ENCODE results near the gene SETD4. TPM values are rescaled to one million over a fixed set of nuclear protein-coding genes. Genes with fewer than 3 reads are reported as not detected.

SETD4 gene
- total and polyA plus RNA-seq, 2 of the 13 experiments (the other 11 are each of a cell fraction or from before 2014, with no cell fraction given) = 7.1 to 14.4 TPM

DNA sequence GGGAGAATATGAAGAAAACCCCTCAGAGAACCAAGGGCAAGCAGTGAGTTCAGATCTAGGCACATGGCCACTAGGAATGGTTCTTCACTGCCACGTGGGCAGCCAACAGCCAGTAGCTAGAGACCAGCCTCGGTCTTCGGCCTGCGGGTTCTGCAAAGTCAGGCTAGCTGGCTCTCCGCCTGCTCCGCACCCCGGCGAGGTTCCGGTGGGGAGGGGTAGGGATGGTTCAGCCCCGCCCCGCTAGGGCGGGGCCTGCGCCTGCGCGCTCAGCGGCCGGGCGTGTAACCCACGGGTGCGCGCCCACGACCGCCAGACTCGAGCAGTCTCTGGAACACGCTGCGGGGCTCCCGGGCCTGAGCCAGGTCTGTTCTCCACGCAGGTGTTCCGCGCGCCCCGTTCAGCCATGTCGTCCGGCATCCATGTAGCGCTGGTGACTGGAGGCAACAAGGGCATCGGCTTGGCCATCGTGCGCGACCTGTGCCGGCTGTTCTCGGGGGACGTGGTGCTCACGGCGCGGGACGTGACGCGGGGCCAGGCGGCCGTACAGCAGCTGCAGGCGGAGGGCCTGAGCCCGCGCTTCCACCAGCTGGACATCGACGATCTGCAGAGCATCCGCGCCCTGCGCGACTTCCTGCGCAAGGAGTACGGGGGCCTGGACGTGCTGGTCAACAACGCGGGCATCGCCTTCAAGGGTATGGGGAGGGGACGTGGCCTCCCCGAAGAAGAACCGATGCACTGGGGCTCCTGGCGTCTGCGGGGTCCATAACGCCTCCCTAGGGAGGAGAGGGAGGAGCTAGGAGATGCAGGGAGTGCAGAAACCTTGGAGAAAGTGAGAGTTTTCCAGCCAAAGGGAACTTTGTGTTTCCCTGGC is 9.6 kb upstream of the SETD4 start, which contains the start of gene CBR1 (continued):
- no peak for TF ChIP-seq PRDM4 (CRISPR knock-in tag; IDR thresholded peaks at IDR 0.05; ENCODE audit: borderline replicate concordance)
- peak; percentile 52; the same call in 1 of the 2 replicates for TF ChIP-seq ZMAT3 (CRISPR knock-in tag; conservative IDR thresholded peaks at IDR 0.05)
- no peak for TF ChIP-seq ZNF143 (CRISPR knock-in tag; IDR thresholded peaks at IDR 0.05)
- TF ChIP-seq, protein P1, sequence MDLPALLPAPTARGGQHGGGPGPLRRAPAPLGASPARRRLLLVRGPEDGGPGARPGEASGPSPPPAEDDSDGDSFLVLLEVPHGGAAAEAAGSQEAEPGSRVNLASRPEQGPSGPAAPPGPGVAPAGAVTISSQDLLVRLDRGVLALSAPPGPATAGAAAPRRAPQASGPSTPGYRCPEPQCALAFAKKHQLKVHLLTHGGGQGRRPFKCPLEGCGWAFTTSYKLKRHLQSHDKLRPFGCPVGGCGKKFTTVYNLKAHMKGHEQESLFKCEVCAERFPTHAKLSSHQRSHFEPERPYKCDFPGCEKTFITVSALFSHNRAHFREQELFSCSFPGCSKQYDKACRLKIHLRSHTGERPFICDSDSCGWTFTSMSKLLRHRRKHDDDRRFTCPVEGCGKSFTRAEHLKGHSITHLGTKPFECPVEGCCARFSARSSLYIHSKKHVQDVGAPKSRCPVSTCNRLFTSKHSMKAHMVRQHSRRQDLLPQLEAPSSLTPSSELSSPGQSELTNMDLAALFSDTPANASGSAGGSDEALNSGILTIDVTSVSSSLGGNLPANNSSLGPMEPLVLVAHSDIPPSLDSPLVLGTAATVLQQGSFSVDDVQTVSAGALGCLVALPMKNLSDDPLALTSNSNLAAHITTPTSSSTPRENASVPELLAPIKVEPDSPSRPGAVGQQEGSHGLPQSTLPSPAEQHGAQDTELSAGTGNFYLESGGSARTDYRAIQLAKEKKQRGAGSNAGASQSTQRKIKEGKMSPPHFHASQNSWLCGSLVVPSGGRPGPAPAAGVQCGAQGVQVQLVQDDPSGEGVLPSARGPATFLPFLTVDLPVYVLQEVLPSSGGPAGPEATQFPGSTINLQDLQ (CRISPR knock-in tag; IDR thresholded peaks at IDR 0.05) = no peak
- TF ChIP-seq KDM3A (CRISPR knock-in tag; IDR thresholded peaks at IDR 0.05; ENCODE audit: low read depth) = no peak
- TF ChIP-seq ZNF343 (CRISPR knock-in tag; IDR thresholded peaks at IDR 0.05) = no peak
- TF ChIP-seq MAFF (IDR thresholded peaks at IDR 0.05; ENCODE audit: low read depth, low read length) = no peak
- 0 out of 2 replicates have a peak, but pooled peaks have one; percentile 52 for TF ChIP-seq REXO4 (CRISPR knock-in tag; IDR thresholded peaks at IDR 0.05; ENCODE audit: borderline replicate concordance)
- TF ChIP-seq ZNF414 (CRISPR knock-in tag; IDR thresholded peaks at IDR 0.05) = no peak
- peak; percentile 49; the same call in 1 of the 2 replicates for TF ChIP-seq KMT2A (CRISPR knock-in tag; IDR thresholded peaks at IDR 0.05)
- TF ChIP-seq ZBTB37 (CRISPR knock-in tag; IDR thresholded peaks at IDR 0.05) = no peak
- no peak for TF ChIP-seq ZNF747 (CRISPR knock-in tag; IDR thresholded peaks at IDR 0.05; ENCODE audit: borderline replicate concordance)
- TF ChIP-seq KLF6 (CRISPR knock-in tag; IDR thresholded peaks at IDR 0.05) = no peak
- TF ChIP-seq ZNF3 (CRISPR knock-in tag; IDR thresholded peaks at IDR 0.05) = no peak
- no peak for TF ChIP-seq CBFB (CRISPR knock-in tag; IDR thresholded peaks at IDR 0.05)
- no peak for TF ChIP-seq ZNF570 (CRISPR knock-in tag; IDR thresholded peaks at IDR 0.05; ENCODE audit: borderline replicate concordance)
- no peak for TF ChIP-seq NR2F2 (IDR thresholded peaks at IDR 0.05; ENCODE audit: borderline replicate concordance, low read depth)
- peak; percentile 72; the same call in 1 of the 2 replicates for TF ChIP-seq ZIK1 (CRISPR knock-in tag; IDR thresholded peaks at IDR 0.05; ENCODE audit: borderline replicate concordance, low read depth)
- TF ChIP-seq ZSCAN22 (CRISPR knock-in tag; IDR thresholded peaks at IDR 0.05) = no peak
- no peak; the same call in 1 of the 2 replicates for TF ChIP-seq ZNF546 (CRISPR knock-in tag; conservative IDR thresholded peaks at IDR 0.05)
- TF ChIP-seq ZC3H13 (CRISPR knock-in tag; IDR thresholded peaks at IDR 0.05) = no peak; the same call in 1 of the 2 replicates
- peak; percentile 37 for TF ChIP-seq SP5 (CRISPR knock-in tag; IDR thresholded peaks at IDR 0.05; ENCODE audit: borderline replicate concordance, low read depth)
- TF ChIP-seq KDM6A (CRISPR knock-in tag; IDR thresholded peaks at IDR 0.05; ENCODE audit: low read depth) = no peak
- no peak for TF ChIP-seq GATA4 (IDR thresholded peaks at IDR 0.05; ENCODE audit: borderline replicate concordance, low read depth)

Data from HepG2 (cell line).